ENCODE data around the gene LAD1. TPM values are rescaled to one million over a fixed set of nuclear protein-coding genes. Genes with fewer than 3 reads are reported as not detected.

Gene LAD1
- total and polyA plus RNA-seq, 2 of the 13 experiments (the other 11 are each of a cell fraction or from before 2014, with no cell fraction given), result 10.8 to 65.6 TPM

GRCh38 chr1:201332616-201333335 is 66.3 kb downstream of the LAD1 start:
- DNase-seq (ENCODE audit: low spot score), result no peak
- POLR2A ChIA-PET, result no interaction called here
- Histone ChIP-seq H3K4me1 (ENCODE audit: insufficient read depth, low read length) (no peaks in the 10 kb centered on the region), H4K20me1 (ENCODE audit: insufficient read depth, low read length) (no peaks in the 10 kb centered on the region), H3K79me2 (ENCODE audit: insufficient read depth, low read length) (no peaks in the 10 kb centered on the region), H3K36me3 (replicated peaks in 1 of 2; ENCODE audit: control insufficient read depth in 1 of 2, insufficient read depth in 2 of 2, low read length in 2 of 2) (no peaks in the 10 kb centered on the region), H3K4me2 (ENCODE audit: low read depth, low read length) (no peak overlapping the region), H3K27me3 (ENCODE audit: control insufficient read depth in 1 of 2, insufficient read depth in 2 of 2, low read length in 2 of 2) (peaks cover 0 to 5% of the 10 kb centered on the region in 2 experiments; a peak in 1 of 5 replicates), H2AFZ (ENCODE audit: low read length) (no peak overlapping the region), H3K27ac (ENCODE audit: extremely low read length, insufficient read depth, low read length) (no peak overlapping the region), H3K9ac (ENCODE audit: insufficient read depth, low read depth, low read length) (no peak overlapping the region), H3K4me3 (replicated peaks in 1 of 3; ENCODE audit: insufficient read depth in 1 of 3, low read depth in 2 of 3, low read length in 3 of 3) (no peak overlapping the region), H3K9me3 (ENCODE audit: low read length) (no peaks in the 10 kb centered on the region)
- no TSS peak for BruUV-seq (replicated peaks)
- FAIRE-seq, result no peak
- CTCF ChIA-PET (ENCODE audit: low intra/inter-chr PET ratio, low total read pairs), result no interaction called here
- WGBS (ENCODE audit: low lambda C conversion rate), result 56% methylated on average over 10 of the region's 10 CpGs
- in situ Hi-C loops (cut with HindIII; ENCODE audit: extremely low pct_ligation_motif_present, low pct_unique_long_range_greater_than_20kb) (no loop called here), intact Hi-C loops (cut with micrococcal nuclease; ENCODE audit: unreplicated experiment) (no loop called here)
- ATAC-seq, result no peak
- TF ChIP-seq HIVEP1 (CRISPR knock-in tag; IDR thresholded peaks at IDR 0.05), result no peak
- no peak for TF ChIP-seq AKAP8 (CRISPR knock-in tag; IDR thresholded peaks at IDR 0.05)
- no peak for TF ChIP-seq SP140L (CRISPR knock-in tag; IDR thresholded peaks at IDR 0.05; ENCODE audit: borderline replicate concordance)
- TF ChIP-seq ZNF790 (CRISPR knock-in tag; IDR thresholded peaks at IDR 0.05; ENCODE audit: borderline replicate concordance), result no peak
- no peak for TF ChIP-seq YY1 (IDR thresholded peaks at IDR 0.05; ENCODE audit: insufficient read depth, insufficient replicate concordance, low read depth, low read length)
- no peak for TF ChIP-seq ZNF441 (CRISPR knock-in tag; IDR thresholded peaks at IDR 0.05; ENCODE audit: borderline replicate concordance)
- TF ChIP-seq THYN1 (CRISPR knock-in tag; IDR thresholded peaks at IDR 0.05; ENCODE audit: borderline replicate concordance, low read depth), result no peak
- TF ChIP-seq SSRP1 (CRISPR knock-in tag; IDR thresholded peaks at IDR 0.05), result no peak
- TF ChIP-seq ZBTB8A (CRISPR knock-in tag; IDR thresholded peaks at IDR 0.05; ENCODE audit: borderline replicate concordance, low read depth), result no peak
- TF ChIP-seq FOXC1 (CRISPR knock-in tag; IDR thresholded peaks at IDR 0.05; ENCODE audit: borderline replicate concordance), result no peak
- no peak for TF ChIP-seq PHF8 (CRISPR knock-in tag; IDR thresholded peaks at IDR 0.05)
- no peak for TF ChIP-seq SUZ12 (IDR thresholded peaks at IDR 0.05; ENCODE audit: low read depth, low read length)
- no peak for TF ChIP-seq TGIF2 (CRISPR knock-in tag; IDR thresholded peaks at IDR 0.05)
- no peak for TF ChIP-seq EHMT2 (IDR thresholded peaks at IDR 0.05; ENCODE audit: borderline replicate concordance, low read depth, low read length)
- no peak for TF ChIP-seq TP53 (CRISPR knock-in tag; conservative IDR thresholded peaks at IDR 0.05)
- no peak for TF ChIP-seq CC2D1A (CRISPR knock-in tag; IDR thresholded peaks at IDR 0.05)
- TF ChIP-seq CENPT (CRISPR knock-in tag; IDR thresholded peaks at IDR 0.05; ENCODE audit: low read depth), result no peak

Data from HepG2 (cell line).